Choroid plexus epithelial cell (primary cell): ENCODE measurements around the gene MED31.
A peak's percentile ranks its signal among the peaks of the same experiment; 100 is the strongest.
"Not testable (repeated sequence)": the region's sequence is repeated elsewhere in the genome, so short reads cannot be mapped to it uniquely, and the experiment has no call there.

Experiments used
- DNase-seq: peaks from one replicate; pipeline ENCODE4 v3.0.0-alpha.2; 2010; ENCODE audit warnings: low read depth
- H3K4me3 ChIP-seq: 2 replicates; pipeline ENCODE4 v1.5.1; 2011; ENCODE audit warnings: low read depth, mild to moderate bottlenecking, control low read depth, low read length, moderate library complexity
- CTCF ChIP-seq: conservative IDR thresholded peaks from 2 replicates; pipeline ENCODE4 v1.5.1; 2011; ENCODE audit warnings: low read depth, mild to moderate bottlenecking, control low read depth, inconsistent platforms, low read length, moderate library complexity

MED31 gene

GRCh38 chr17:6666077-6666521 lies 14.7 kb upstream of the MED31 start:
- peak; percentile 92 for DNase-seq
- TF ChIP-seq CTCF, result peak; percentile 99

GRCh38 chr17:6663200-6663599 lies 11.8 kb upstream of the MED31 start:
- H3K4me3 ChIP-seq, DNase-seq: not testable (repeated sequence)

More at GRCh38 chr17:6666077-6666521, 14.7 kb upstream of the MED31 start:
- no peak overlapping the region for H3K4me3 ChIP-seq

DNA sequence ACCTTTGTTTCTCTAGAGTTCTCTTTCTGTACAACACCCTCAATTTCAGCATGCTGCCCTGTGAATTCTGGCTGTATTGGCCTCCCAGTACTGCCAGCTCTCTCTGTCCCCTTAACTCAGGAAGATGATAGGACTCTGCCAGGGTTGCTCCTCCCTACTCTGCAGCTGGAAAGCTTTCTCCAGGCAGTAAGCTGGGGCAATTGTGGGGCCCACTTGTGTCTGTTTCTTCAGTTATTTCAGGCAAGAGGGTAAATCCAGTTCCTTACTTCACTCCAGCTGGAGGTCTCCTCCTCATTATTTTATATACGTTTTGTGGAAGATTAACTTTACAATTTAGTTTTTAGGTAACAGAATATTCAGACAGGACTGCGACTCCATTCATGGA lies 10.1 kb upstream of the MED31 start:
- no peak overlapping the region for H3K4me3 ChIP-seq
- DNase-seq, result no peak
- TF ChIP-seq CTCF, result no peak

DNA sequence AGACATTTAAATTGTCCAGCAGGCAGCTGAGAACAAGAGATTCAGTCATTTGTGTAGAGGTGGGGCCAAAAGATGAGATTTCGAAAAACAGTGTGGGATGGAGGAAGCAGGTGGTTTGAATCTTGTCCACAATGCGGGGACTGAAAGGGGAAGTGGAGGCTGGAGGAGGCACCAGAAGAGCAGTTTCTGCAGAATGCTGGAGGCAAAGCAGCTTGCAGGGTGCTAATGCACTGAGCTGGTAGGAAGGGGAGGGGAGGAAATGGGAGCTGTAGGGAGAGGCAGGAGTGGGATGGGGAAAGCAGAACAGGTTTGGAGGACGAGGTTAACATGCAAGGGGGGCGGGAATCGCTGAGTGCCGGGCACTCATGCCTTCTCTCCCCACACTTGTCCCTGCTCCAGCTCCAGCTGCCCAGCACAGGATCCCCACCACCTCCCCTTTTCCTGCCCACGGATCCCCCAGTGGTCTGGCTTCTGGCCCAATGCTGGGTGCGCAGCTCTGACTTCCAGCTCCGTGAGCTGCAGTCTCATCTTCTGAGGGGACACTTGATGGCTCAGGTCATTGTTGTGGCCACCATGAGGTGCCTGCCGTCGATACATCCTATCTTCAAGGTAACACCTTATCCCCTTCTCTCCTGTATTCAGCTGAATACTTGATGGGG lies 9.5 kb upstream of the MED31 start:
- no peak for TF ChIP-seq CTCF
- no peak for DNase-seq
- H3K4me3 ChIP-seq, result no peak overlapping the region

GRCh38 chr17:6660101-6660500 lies 8.7 kb upstream of the MED31 start:
- no peak overlapping the region for H3K4me3 ChIP-seq
- TF ChIP-seq CTCF, result no peak
- DNase-seq, result no peak

GRCh38 chr17:6658411-6658810 lies 7.0 kb upstream of the MED31 start:
- not testable (repeated sequence) for DNase-seq, H3K4me3 ChIP-seq

GRCh38 chr17:6657633-6658287 lies 6.4 kb upstream of the MED31 start:
- DNase-seq, result no peak
- no peak overlapping the region for H3K4me3 ChIP-seq
- TF ChIP-seq CTCF, result no peak

GRCh38 chr17:6656797-6657632 lies 5.6 kb upstream of the MED31 start:
- H3K4me3 ChIP-seq, result not testable (repeated sequence)

GRCh38 chr17:6655732-6656361 lies 4.4 kb upstream of the MED31 start:
- not testable (repeated sequence) for H3K4me3 ChIP-seq, DNase-seq

More at GRCh38 chr17:6656797-6657632, 5.6 kb upstream of the MED31 start:
- DNase-seq, result not testable (repeated sequence)
